ENCODE results near the gene SIRT7.
A peak's percentile ranks its signal among the peaks of the same experiment; 100 is the strongest.
"Not testable (repeated sequence)": the region's sequence is repeated elsewhere in the genome, so short reads cannot be mapped to it uniquely, and the experiment has no call there.

SIRT7 gene

GRCh38 chr17:81954131-81955057 lies 36.4 kb upstream of the SIRT7 start:
- DNase-seq (ENCODE audit: low spot score) = no peak

DNA sequence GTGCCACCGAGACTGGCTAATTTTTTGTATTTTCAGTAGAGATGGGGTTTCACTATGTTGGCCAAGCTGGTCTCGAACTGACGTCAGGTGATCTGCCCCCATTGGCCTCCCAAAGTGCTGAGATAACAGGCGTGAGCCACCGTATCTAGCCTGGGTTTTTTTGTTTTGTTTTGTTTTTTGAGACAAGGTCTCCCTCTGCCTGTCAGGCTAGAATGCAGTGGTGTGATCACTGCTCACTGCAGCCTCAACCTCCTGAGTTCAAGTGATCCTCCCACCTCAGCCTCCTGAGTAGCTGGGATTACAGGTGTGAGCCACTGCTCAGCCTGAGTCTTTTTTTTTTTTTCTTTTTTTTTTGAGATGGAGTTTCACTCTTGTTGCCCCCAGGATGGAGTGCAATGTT lies 35.5 kb upstream of the SIRT7 start:
- DNase-seq (ENCODE audit: low spot score) = not testable (repeated sequence)

DNA sequence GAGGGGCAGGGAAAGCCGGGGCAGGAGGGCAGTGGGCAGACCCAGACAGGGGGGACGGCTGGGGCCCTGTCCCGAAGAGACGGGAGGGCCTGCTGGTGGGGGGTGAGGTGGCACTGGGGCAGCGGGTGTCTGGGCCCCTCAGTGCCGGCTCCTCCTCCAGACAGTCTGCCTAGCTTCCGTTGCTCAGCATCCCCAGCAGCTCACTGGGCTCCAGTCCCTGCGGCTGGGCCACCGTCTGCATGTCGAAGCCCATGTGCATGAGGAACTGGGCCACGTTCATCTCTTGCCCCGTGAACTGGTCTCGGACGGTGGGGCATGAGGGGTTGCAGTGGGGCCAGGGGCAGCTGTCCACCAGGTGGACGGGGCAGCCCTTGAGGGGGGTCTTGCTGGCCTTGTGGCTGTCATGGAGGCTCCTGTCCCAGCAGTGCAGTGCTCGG lies 34.8 kb upstream of the SIRT7 start:
- DNase-seq (ENCODE audit: low spot score) = no peak

DNA sequence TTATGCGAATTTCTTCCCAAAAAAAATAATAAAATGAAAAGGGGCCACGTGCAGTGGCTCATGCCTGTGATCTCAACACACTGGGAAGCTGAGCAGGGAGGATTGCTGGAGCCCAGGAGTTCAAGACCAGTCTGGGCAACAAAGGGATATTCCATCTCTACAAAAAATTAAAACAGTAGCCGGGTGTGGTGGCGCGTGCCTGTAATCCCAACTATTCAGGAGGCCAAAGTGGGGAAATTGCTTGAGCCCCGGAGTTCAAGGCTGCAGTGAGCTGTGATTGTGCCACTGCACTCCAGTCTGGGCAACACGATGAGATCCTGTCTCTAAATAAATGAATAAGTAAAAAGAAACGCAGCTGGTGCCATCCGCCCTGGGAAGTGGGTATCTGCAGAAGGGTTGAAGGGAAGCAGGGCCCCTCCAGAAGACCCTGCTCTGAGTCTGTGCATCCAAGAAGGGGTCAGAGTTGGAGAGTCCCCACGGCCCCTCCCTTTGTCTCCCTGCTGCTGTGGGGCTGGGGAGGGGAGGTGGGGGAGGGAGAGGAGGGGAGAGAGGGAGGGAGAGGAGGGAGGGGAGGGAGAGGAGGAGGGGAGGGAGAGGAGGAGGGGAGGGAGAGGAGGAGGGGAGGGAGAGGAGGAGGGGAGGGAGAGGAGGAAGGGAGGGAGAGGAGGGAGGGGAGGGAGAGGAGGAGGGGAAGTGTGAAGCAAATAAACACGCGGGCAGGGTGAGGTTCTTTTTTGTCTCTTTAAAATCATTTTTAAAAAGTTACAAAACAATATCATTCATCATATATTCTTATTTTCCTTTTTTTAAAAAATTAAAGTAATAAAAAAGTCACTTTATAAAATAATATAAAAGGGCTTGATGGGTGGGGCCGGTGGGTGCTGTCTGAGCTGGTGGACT lies 34.1 kb upstream of the SIRT7 start:
- DNase-seq (ENCODE audit: low spot score) = no peak

GRCh38 chr17:81950501-81950900 lies 32.5 kb upstream of the SIRT7 start:
- DNase-seq (ENCODE audit: low spot score) = no peak

DNA sequence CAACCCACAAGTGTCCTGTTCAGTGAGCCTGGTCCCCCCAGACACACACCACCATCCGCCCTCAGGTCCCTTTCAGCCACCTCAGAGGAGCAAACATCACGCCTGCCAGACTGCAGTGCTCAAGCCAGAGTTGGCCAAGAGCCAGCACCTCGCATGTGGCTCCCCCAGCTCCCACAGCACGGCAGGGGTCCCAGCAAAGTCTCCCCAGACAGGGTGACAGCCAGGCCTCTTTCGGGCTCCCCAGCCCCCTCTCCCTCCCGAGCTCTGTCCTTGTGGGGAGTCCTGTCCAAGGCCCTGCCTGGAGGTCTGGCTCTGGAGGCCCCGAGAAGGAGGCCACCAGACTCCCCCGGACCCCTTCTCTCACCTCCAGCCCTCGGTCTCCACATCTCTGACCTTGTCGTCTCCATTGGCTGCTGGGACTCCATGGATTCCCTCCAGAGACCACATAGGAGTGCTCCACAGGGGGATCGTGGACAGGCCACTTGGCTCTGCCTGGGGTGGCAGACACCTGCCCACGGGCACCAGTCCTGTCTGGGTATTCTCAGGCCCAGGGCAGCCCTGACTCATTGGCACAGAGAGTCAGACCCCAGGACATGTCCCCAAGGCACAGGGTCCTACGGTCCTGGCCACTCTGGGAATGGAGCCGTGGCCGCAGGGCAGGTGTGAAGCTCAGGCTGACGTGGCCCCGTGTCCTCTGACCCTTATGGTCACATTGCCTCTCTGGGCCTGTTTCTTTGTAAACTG lies 30.8 kb upstream of the SIRT7 start:
- no peak for DNase-seq (ENCODE audit: low spot score)

GRCh38 chr17:81947189-81947588 lies 29.2 kb upstream of the SIRT7 start, which contains the start of gene MYADML2:
TSS of gene MYADML2 (minus strand) at chr17:81947233. CDS start at chr17:81941741, 5,492 bp downstream.
- no peak for DNase-seq (ENCODE audit: low spot score)

GRCh38 chr17:81944858-81945257 lies 26.9 kb upstream of the SIRT7 start:
- DNase-seq (ENCODE audit: low spot score) = no peak

GRCh38 chr17:81942167-81942553 lies 24.2 kb upstream of the SIRT7 start:
- DNase-seq (ENCODE audit: low spot score) = no peak

GRCh38 chr17:81941484-81942166 lies 23.6 kb upstream of the SIRT7 start:
- peak; percentile 44 for DNase-seq (ENCODE audit: low spot score)

GRCh38 chr17:81940538-81941483 lies 22.8 kb upstream of the SIRT7 start:
- no peak for DNase-seq (ENCODE audit: low spot score)

- DNase-seq (ENCODE audit: low spot score) = no peak
Observed at GRCh38 chr17:81939881-81940385, 22.0 kb upstream of the SIRT7 start.

DNA sequence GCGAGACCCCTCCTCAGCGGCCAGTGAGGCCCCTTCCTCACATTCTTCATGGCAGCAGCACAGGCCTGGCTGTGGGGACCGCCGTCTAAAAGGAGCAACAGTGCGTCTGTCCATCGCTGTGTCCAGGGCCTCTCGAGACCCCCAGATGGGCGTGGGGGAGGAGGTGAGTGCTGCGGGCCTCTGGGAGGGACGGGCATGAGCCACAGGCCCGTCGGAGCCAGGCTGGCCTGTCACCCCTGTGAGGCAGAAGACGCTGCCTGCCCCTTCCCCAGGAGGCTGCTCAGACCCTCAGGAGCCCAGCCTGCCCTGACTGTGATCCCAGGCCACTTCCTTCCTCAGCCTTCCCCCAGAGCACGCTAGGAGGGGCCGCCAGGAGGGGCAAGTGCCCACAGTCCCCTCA lies 21.2 kb upstream of the SIRT7 start:
- DNase-seq (ENCODE audit: low spot score) = no peak

DNA sequence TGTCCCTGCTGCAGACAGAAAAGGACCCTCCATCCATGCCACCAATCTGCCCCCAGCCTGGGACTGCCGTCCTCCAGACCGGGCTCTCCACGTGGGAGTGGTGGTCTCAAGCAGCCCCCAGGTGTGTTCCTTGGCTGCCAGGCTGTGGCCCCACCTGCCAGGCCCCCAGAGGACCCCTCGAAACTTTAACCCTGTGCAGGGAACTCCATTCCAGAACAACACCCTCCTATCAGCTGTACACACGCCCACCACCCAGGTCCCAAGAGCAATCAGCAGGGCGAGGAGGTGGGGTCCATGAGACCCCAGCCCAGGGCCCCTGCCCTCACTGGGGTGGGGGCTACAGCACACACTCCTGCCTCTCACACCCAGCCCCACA lies 17.7 kb upstream of the SIRT7 start:
- no peak for DNase-seq (ENCODE audit: low spot score)

- no peak for DNase-seq (ENCODE audit: low spot score)
Observed at GRCh38 chr17:81934850-81935708, 17.1 kb upstream of the SIRT7 start.

DNA sequence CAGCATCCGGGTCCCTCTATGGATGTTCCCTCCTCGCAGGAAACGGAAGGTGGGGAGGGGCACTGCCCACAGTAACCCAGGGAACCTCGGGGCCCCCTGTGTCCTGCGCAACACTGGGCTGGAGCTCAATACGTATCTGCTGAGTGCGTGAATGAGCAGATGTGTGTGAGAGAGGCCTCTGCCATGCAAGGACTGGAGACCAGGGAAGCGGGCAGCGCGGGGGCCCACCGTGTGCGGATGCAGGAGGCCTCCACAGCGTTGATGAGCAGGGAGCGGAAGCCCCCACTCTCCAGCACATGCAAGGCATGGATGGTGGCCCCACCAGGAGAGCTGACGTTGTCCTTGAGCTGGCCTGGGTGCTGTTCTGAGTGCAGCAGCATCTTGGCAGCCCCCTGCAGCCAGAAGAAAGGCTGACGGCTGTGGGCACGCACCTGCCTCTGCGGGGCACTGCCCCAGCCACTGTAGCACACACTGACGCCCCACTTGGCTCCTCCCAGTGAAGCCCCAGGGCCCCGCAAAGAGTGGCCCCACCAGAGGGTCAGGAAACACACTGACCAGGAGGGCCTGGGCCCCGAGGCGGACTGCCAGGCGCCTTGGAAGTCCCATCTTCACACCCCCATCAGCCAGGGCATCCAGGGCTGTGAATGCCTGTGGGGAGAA lies 16.3 kb upstream of the SIRT7 start:
- no peak for DNase-seq (ENCODE audit: low spot score)

DNA sequence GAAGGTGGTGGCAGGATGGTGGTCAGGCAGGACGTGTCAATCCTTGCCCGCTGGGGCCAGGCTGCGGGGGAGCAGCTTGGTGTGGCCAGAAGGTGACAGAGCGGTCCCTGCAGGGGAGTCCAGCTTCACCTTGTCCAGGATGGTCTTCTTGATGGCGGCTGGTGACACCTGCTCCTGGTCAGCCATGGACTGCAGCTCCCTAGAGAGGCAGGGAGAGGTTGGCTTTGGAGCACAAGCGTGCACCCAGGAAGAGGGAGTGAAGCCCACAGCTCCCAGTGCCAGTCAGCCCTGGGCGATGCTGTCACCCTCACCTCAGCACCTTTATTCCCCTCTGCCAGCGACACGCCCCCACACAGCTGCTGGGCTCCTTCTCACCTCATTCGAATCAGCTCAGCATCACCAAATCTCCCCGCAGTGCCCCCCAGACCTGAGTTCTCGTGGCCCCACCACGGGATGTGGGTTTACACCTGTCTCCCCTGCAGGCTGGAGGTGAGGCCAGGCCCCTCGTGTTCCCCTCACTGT lies 15.3 kb upstream of the SIRT7 start:
- no peak for DNase-seq (ENCODE audit: low spot score)

DNA sequence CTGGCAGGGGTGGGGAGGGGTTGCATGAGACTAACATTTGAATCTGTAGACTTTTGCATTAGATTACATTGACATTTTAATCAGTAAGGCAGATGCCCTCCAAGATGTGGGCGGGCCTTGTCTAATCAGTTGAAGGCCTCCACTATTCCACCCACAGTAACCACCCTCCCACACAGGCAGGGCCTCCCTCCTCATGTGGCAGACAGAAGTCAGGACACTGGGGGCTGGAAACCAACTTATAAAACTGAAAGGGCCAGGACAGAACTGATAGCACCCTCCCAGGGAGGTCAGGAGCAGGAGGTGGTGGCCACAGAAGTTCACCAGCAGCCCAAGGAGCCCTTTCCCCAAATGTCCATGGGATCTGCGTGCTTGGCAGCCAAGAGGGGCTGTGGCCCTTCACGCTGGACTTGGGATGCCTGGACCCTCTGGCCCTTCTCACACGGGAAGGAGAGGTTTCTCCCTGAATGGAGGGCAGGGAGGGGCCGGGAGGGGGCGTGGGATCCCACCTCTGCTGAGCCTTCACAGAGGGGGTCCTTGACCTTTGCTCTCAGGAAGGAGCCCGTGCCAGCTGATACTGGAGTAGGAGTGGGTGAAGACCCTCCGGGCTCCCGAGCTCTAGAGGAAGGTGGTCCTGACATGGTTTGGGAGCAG lies 14.5 kb upstream of the SIRT7 start:
- no peak for DNase-seq (ENCODE audit: low spot score)
